DOHH2 (cell line): ENCODE results near the gene RRN3.

Experiments
- H3F3A ChIP-seq: fragments of 200-600 bp; sonication (generic), shearing (Covaris generic); 2 replicates; pipeline ENCODE4 v1.6.0; 2016; ENCODE audit warnings: antibody characterized with exemption, mild to moderate bottlenecking; ENCODE audit not compliant: control insufficient read depth, insufficient read depth
- H3K27ac ChIP-seq: fragments of 200-600 bp; sonication (generic); 2 replicates; pipeline ENCODE4 v1.5.1; 2014; ENCODE audit warnings: low read depth, mild to moderate bottlenecking, low read length, moderate library complexity
- H3K27me3 ChIP-seq: fragments of 200-600 bp; sonication (generic); 2 replicates; pipeline ENCODE4 v1.6.1; 2014; ENCODE audit warnings: mild to moderate bottlenecking, low read length, mixed read lengths; ENCODE audit not compliant: control insufficient read depth
- H3K36me3 ChIP-seq: fragments of 200-600 bp; sonication (generic); 2 replicates; pipeline ENCODE4 v1.6.1; 2014; ENCODE audit warnings: mild to moderate bottlenecking, low read length, moderate library complexity, mixed read lengths; ENCODE audit not compliant: control insufficient read depth
- H3K4me1 ChIP-seq: fragments of 200-600 bp; sonication (generic); 2 replicates; pipeline ENCODE4 v1.6.1; 2014; ENCODE audit warnings: mild to moderate bottlenecking, low read length, mixed read lengths; ENCODE audit not compliant: control insufficient read depth
- H3K4me2 ChIP-seq: fragments of 200-600 bp; sonication (generic); 2 replicates; pipeline ENCODE4 v1.6.0; 2014; ENCODE audit warnings: mild to moderate bottlenecking, low read length, moderate library complexity
- H3K4me3 ChIP-seq: fragments of 200-600 bp; sonication (generic); 2 replicates; pipeline ENCODE4 v1.5.1; 2014; ENCODE audit warnings: mild to moderate bottlenecking, low read length, mixed read lengths
- H3K79me2 ChIP-seq: fragments of 200-600 bp; sonication (generic); 2 replicates; pipeline ENCODE4 v1.6.1; 2014; ENCODE audit warnings: mild to moderate bottlenecking, low read length, mixed read lengths; ENCODE audit not compliant: control insufficient read depth
- H3K9me2 ChIP-seq: fragments of 200-600 bp; sonication (generic); replicated peaks from 2 replicates; pipeline ENCODE4 v1.6.1; 2014; ENCODE audit warnings: mild to moderate bottlenecking, low read length, mixed read lengths; ENCODE audit not compliant: control insufficient read depth
- H3K9me3 ChIP-seq: fragments of 200-600 bp; sonication (generic); 2 replicates; pipeline ENCODE4 v1.6.1; 2014; ENCODE audit warnings: antibody characterized with exemption, low read length, mixed read lengths; ENCODE audit not compliant: control insufficient read depth, insufficient read depth
- H4K20me1 ChIP-seq: fragments of 200-600 bp; sonication (generic); 2 replicates; pipeline ENCODE4 v1.6.0; 2014; ENCODE audit warnings: low read depth, mild to moderate bottlenecking, antibody characterized with exemption, low read length, moderate library complexity; ENCODE audit not compliant: control insufficient read depth, insufficient read depth
- EZH2phosphoT487 ChIP-seq: fragments of 200-600 bp; sonication (generic); IDR thresholded peaks from 2 replicates; pipeline ENCODE4 v1.6.1; 2017; ENCODE audit warnings: borderline replicate concordance, mild to moderate bottlenecking, antibody characterized with exemption, low read length, moderate library complexity, mixed read lengths
- TF ChIP-seq, protein P1 (sequence below): fragments of 200-600 bp; sonication (generic); IDR thresholded peaks from one replicate; pipeline ENCODE4 v1.5.1; 2014; ENCODE audit warnings: antibody characterized with exemption, mild to moderate bottlenecking, low read depth, low read length; ENCODE audit not compliant: poor library complexity, severe bottlenecking

Gene RRN3

DNA sequence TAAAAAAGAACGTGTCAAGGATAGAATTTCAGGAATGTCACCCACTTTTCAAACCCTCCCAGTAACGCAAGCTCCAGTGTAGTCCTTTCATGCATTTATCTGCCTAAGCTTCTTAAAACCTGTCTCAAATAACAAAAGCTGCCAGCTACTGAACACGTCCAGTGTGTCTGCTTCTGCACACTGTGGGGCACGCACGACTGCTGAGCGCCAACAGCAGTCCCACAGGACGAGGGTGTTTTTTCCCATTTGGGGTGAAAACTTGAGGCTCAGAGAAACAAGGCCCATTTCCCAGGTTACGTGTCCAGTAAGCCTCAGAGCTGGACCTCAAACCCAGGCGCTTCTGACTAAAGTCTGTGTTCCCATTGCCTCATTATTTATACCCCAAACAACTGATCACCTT lies 55.4 kb downstream of the RRN3 start:
- no peak overlapping the region for H3K4me3 ChIP-seq
- no peaks in the 10 kb centered on the region for H3K4me1 ChIP-seq
- H3K27ac ChIP-seq, result no peak overlapping the region
- H3K79me2 ChIP-seq, result no peaks in the 10 kb centered on the region
- H3F3A ChIP-seq, result no peaks in the 10 kb centered on the region
- H3K36me3 ChIP-seq, result peaks cover 66% of the 10 kb centered on the region
- H3K4me2 ChIP-seq, result no peak overlapping the region
- H3K27me3 ChIP-seq, result no peaks in the 10 kb centered on the region
- no peaks in the 10 kb centered on the region for H3K9me3 ChIP-seq
- no peaks in the 10 kb centered on the region for H4K20me1 ChIP-seq
- TF ChIP-seq EZH2phosphoT487, result no peak
- TF ChIP-seq, protein P1, sequence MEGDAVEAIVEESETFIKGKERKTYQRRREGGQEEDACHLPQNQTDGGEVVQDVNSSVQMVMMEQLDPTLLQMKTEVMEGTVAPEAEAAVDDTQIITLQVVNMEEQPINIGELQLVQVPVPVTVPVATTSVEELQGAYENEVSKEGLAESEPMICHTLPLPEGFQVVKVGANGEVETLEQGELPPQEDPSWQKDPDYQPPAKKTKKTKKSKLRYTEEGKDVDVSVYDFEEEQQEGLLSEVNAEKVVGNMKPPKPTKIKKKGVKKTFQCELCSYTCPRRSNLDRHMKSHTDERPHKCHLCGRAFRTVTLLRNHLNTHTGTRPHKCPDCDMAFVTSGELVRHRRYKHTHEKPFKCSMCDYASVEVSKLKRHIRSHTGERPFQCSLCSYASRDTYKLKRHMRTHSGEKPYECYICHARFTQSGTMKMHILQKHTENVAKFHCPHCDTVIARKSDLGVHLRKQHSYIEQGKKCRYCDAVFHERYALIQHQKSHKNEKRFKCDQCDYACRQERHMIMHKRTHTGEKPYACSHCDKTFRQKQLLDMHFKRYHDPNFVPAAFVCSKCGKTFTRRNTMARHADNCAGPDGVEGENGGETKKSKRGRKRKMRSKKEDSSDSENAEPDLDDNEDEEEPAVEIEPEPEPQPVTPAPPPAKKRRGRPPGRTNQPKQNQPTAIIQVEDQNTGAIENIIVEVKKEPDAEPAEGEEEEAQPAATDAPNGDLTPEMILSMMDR, result no peak
- no peaks in the 10 kb centered on the region for H3K9me2 ChIP-seq

DNA sequence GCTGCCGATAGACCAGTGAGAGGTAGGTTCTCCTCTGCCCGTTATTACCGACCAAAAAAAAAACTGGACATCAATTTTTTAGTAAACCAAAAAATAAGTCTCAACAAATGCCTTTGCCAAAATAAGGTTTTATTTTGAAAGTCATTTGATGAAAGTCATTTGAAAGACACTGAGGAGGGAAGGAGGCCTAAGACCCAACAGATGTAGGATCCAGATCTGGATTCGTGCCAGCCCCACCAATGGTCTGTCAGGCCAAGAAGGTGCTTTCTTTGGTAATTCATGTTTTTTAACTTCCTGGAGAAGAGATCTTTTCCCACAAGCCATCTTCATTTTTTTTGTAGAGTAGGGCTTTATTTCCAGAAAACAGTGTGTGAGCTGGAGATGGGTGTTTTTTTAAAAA lies 56.3 kb downstream of the RRN3 start:
- peaks cover 76% of the 10 kb centered on the region for H3K36me3 ChIP-seq
- no peaks in the 10 kb centered on the region for H3K9me3 ChIP-seq
- TF ChIP-seq EZH2phosphoT487, result no peak
- TF ChIP-seq, protein P1, result no peak
- no peaks in the 10 kb centered on the region for H3K9me2 ChIP-seq
- H3F3A ChIP-seq, result no peaks in the 10 kb centered on the region
- no peaks in the 10 kb centered on the region for H4K20me1 ChIP-seq
- no peaks in the 10 kb centered on the region for H3K27me3 ChIP-seq
- H3K79me2 ChIP-seq, result no peaks in the 10 kb centered on the region
- no peaks in the 10 kb centered on the region for H3K4me1 ChIP-seq
- no peak overlapping the region for H3K4me2 ChIP-seq
- no peak overlapping the region for H3K4me3 ChIP-seq
- no peak overlapping the region for H3K27ac ChIP-seq

DNA sequence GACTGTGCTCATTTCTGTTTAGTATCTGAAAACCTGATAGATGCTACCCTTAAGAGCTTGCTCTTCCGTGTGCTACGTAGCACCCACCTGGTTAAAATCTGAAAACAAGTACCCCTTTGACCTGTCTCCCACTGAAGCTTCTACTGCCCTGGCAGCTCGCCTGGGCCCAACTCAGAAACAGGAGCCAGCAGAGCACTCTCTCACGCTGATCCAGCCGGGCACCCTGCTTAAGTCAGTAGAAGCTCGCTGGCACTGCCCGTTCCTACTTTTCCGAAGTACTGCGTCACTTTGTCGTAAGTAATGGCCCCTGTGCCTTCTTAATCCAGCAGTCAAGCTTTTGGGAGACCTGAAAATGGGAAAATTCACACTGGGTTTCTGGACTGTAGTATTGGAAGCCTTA lies 57.1 kb downstream of the RRN3 start:
- H3K4me1 ChIP-seq, result no peaks in the 10 kb centered on the region; the same call in 1 of the 2 replicates
- peaks cover 82% of the 10 kb centered on the region for H3K36me3 ChIP-seq
- no peaks in the 10 kb centered on the region for H3F3A ChIP-seq
- TF ChIP-seq, protein P1, result no peak
- no peak for TF ChIP-seq EZH2phosphoT487
- no peaks in the 10 kb centered on the region for H3K79me2 ChIP-seq
- no peaks in the 10 kb centered on the region for H3K9me3 ChIP-seq
- H3K4me2 ChIP-seq, result no peak overlapping the region
- no peaks in the 10 kb centered on the region for H3K9me2 ChIP-seq
- no peak overlapping the region for H3K4me3 ChIP-seq
- no peak overlapping the region for H3K27ac ChIP-seq
- no peaks in the 10 kb centered on the region for H4K20me1 ChIP-seq
- H3K27me3 ChIP-seq, result no peaks in the 10 kb centered on the region
